ENCODE data around the gene LTBP3.

LTBP3 gene

GRCh38 chr11:65496304-65497140 lies 61.6 kb downstream of the LTBP3 start:
- no peak for DNase-seq (ENCODE audit: low spot score)

GRCh38 chr11:65493367-65494176 lies 64.6 kb downstream of the LTBP3 start:
- peak; percentile 66 for DNase-seq (ENCODE audit: low spot score)

- no peak for DNase-seq (ENCODE audit: low spot score)
Observed at GRCh38 chr11:65492637-65493366, 65.4 kb downstream of the LTBP3 start.

- no peak for DNase-seq (ENCODE audit: low spot score)
Observed at GRCh38 chr11:65492387-65492636, 65.8 kb downstream of the LTBP3 start.

DNA sequence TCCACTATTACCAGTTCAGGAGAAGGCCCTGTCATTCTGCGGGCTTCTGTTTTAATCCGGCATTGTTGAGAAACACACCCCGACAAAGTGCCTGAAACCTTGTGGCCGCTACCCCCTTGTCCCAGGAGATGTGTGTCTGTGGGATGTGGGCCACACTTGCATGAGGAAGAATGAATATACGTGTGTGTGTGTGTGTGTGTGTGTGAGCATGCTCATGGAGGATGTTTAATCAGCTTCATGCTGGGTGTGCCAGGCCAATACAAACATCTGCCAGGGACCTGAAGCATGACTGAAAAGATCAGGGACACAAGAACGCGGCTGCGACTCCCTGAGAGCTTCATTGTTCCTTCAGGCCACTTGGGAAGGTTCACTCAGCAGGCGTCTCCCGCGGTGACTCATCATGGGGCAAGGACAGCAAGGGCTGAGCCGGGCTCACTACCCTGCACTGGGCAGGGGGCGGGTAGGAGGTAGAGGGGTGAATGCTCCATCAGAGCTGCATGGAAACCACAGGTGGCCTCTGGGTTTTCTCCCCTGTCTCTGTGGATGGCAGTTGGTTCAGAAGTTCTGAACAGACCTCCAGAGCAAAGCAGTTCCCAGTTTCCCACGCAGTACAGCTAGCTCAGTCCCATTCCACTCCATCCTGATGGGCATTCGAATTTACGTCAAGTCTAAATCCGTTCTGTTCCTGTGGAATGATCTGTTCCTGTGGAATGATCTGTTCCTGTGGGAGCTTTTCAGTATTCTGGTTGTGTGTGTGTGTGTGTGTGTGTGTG lies 66.4 kb downstream of the LTBP3 start:
- no peak for DNase-seq (ENCODE audit: low spot score)

DNA sequence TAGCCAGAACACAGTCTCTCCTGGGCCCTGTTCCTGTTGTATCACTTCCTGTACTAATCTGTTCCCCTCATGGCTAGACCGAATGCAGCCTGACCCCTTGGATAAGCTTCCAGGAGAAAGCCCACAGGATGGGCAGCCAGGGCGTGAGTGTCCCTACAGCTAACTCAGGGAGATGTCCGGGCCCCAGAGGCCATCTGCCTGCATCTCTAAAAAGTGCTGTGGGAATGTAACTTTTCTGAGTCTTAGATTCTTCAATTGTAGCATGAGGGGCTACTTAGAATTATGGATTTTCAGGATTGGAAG lies 67.0 kb downstream of the LTBP3 start:
- DNase-seq (ENCODE audit: low spot score) = no peak

GRCh38 chr11:65489706-65490320 lies 68.3 kb downstream of the LTBP3 start:
- DNase-seq (ENCODE audit: low spot score) = no peak

DNA sequence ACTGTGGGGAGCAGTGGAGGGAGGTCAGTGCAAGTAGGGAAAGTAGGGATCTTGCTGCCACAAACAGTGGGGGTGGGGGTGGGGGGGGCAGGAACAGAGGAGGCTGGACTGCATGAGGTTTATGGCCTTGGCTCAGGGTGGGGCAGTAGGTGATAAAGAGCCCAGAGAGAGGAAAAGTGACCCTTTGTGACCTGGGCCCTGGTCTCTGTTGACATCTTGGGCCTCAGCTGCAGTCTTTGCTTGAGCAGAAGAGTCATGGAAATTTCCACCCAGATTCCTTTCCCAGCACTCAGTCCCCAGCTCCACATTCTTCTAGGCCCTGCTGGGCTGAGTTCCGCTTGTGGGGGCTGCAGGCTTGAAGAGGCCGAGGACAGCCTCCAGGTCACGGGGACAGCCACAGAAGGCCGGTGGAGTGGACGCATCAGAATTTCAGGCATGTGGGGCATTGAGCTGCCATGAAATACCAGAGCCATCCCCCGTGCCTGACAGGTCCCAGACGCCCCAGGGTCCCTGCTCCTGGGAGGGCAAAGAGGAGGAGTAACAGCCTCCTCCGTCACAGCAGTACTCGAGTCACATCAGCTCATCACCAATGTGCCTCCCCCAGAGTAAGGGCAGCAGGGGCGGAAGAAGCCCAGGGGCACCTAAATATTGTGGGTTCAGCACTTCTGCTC lies 69.0 kb downstream of the LTBP3 start:
- DNase-seq (ENCODE audit: low spot score) = peak; percentile 61
